ENCODE results near the gene NDUFS7.

DNA sequence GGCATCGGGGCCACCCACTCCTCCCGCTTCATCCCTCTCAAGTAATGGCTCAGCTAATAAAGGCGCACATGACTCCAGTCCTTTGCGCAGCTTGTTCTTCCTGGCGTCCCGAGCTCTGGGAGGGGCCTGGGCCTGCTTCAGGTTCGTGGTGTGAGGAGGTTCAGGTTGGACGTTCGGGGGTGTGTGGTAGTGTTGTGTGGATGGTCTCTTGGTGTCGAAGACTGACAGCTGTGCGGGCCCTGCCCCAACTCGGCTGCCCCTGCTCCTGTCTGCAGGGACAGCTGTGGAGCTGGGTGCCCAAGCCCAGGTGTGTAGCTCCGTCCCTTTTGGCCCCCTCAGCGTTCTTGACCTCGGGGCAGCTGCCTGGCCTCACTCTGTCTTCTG lies 56.7 kb downstream of the NDUFS7 start:
- TF ChIP-seq, protein P1, sequence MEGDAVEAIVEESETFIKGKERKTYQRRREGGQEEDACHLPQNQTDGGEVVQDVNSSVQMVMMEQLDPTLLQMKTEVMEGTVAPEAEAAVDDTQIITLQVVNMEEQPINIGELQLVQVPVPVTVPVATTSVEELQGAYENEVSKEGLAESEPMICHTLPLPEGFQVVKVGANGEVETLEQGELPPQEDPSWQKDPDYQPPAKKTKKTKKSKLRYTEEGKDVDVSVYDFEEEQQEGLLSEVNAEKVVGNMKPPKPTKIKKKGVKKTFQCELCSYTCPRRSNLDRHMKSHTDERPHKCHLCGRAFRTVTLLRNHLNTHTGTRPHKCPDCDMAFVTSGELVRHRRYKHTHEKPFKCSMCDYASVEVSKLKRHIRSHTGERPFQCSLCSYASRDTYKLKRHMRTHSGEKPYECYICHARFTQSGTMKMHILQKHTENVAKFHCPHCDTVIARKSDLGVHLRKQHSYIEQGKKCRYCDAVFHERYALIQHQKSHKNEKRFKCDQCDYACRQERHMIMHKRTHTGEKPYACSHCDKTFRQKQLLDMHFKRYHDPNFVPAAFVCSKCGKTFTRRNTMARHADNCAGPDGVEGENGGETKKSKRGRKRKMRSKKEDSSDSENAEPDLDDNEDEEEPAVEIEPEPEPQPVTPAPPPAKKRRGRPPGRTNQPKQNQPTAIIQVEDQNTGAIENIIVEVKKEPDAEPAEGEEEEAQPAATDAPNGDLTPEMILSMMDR (IDR thresholded peaks at IDR 0.05), result no peak
- TF ChIP-seq POLR2A (IDR thresholded peaks at IDR 0.05) (no peak), POLR2AphosphoS5 (IDR thresholded peaks at IDR 0.05) (no peak)
